GM19455 (cell line): ENCODE data around the gene ZNF407.
"Not testable (repeated sequence)": the region's sequence is repeated elsewhere in the genome, so short reads cannot be mapped to it uniquely, and the experiment has no call there.

Experiments
- ATAC-seq: cut with Tn5 transposase; IDR thresholded peaks from one replicate; pipeline ENCODE4 v1.9.1; 2021; ENCODE audit not compliant: unreplicated experiment

Gene ZNF407

GRCh38 chr18:75083761-75084160, 486.1 kb downstream of the ZNF407 start:
- ATAC-seq = no peak

DNA sequence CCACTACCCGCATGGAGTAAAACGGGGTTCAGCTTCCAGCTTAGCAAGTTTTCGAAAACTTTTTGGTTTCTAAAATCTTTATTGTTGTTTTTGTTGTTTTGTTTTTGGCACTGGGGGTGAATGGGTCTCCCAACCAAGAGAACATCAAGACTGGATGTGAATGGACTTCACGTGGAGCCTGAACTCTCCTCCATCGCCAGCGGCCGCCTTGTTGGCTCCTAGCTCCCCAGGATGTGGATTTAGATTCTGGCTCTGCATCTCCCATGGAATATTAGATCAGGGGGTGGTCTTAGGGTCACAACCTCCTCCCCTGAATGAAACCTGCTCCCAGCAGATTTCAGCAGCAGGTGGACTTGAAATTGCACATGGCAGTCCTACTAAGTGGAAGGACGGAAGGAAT, 488.0 kb downstream of the ZNF407 start:
- ATAC-seq = not testable (repeated sequence)

- ATAC-seq = no peak
Observed at GRCh38 chr18:75086494-75087034, 488.9 kb downstream of the ZNF407 start.

- ATAC-seq = no peak
Observed at GRCh38 chr18:75087119-75088020, 489.7 kb downstream of the ZNF407 start.

DNA sequence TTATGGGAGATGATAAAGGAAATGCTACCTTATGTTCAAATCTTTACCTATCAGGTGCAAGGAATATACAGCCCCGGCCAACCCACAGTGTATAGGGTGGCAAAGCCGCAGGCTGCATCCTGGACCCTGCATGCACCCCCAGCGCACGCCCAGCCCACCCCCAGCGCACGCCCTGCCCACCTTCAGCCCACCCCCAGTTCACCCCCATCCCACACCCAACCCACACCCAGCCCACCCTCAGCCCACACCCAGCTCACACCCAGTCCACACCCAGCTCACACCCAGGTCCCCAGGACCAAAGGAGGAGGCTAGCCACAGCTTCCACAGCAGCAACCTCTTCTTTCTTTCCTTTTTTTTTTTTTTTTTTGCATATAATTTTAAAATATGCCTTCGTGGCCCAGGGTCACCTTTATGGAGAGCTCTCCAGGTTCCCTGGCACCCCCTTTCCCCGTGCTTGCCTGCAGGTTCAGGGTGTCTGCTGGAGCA, 490.4 kb downstream of the ZNF407 start:
- no peak for ATAC-seq

- ATAC-seq = no peak
Observed at GRCh38 chr18:75088622-75089211, 491.0 kb downstream of the ZNF407 start.

GRCh38 chr18:75089748-75090327, 492.2 kb downstream of the ZNF407 start:
- no peak for ATAC-seq

GRCh38 chr18:75090336-75090735, 492.7 kb downstream of the ZNF407 start:
- no peak for ATAC-seq

DNA sequence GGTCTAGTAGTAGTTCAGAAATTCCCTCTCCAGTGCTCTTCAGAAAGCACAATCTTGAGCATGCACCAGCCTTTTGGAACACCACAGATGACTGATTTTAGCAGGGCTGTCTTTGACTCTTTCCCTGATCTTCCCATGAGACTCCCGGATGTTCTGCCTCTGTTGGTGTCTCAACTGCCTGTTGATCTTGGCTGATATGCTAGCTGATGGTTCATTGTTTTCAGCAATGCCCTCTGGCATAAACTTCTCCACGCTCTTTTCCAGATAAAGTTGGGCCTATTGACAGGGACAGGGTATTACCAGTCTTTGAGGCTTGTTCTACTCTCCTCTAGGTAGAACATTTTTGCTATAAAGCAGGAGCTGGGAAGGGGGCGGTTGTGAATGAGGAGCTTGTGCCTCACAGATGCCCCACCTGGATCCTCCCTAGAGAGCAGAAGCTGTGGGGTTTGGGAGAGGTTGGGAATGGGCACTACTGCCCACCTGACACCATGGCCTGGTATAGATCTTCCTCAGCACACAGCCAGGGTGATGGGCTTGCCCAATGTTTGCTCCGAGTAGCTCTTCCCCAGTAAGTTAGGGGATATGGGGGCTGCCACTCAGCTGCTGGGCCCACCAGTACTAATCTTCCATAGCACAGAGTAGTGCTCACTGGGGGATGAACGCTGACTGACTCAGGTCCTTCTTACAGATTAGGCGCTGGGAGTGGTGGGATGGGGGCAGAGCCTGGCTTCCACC, 500.0 kb downstream of the ZNF407 start:
- no peak for ATAC-seq

GRCh38 chr18:75100832-75101630, 503.4 kb downstream of the ZNF407 start:
- no peak for ATAC-seq

DNA sequence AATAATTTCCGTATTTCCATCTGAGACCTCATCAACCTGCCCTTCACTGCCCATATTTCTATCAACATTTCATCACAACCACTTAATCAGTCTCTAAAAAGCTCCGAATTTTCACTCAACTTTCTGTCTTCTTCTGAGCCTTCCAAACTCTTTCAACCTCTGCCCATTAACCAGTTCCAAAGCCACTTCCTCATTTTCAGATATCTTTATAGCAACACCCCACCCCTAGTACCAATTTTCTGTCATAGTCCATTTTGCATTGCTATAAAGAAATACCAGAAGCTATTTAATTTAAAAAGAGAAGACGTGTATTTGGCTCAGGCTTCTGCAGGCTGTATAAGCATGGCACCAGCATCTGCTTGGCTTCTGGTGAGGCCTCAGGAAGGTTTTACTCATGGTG, 504.2 kb downstream of the ZNF407 start:
- ATAC-seq = no peak

DNA sequence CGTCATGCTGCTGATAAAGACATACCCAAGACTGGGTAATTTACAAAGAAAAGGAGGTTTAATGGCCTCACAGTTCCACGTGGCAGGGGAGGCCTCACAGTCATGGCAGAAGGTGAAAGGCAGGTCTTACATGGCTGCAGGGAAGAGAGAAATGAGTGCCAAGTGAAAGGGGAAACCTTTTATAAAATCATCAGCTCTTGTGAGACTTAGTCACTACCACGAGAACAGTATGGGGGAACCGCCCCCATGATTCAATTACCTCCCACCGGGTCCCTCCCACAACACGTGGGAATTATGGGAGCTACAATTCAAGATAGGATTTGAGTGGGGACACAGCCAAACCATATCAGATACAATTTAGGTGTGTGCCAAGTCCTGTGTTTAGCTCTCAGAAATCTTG, 506.4 kb downstream of the ZNF407 start:
- not testable (repeated sequence) for ATAC-seq

- ATAC-seq = no peak
Observed at GRCh38 chr18:75104483-75104882, 506.8 kb downstream of the ZNF407 start.

DNA sequence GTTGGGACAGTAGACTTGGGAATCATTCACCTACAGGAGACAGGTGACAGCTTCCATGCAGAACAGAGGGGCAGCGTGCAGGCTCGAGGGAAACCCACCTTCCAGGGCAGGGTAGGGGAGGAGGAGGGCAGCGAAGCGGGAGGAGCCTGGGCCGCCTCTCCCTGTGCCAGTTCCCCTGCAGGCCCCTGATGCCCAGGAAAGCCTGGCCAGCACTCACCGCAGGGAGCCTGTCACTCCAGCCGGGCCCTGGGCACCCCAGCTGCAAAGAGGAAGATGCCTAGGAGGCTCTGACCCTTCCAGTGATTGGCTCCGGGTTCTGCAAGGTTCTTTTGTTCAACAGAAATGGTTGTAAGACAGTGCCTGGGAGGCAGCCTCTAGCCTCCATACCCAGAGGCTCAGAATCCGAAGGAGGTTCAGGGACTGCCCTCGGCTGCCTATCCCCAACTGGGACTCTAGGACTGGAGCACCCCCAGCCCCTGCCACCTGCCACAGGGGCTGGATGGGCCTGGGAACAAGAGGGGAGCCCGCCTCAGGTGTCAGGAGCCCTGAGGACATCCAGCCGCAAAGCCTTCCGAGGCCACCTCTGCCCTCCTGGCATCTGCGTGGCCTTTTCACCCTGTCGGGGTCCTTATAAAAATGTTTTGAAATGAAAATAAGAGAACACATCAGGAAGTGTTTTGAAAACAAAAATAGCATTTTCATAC, 508.0 kb downstream of the ZNF407 start:
- ATAC-seq = no peak

GRCh38 chr18:75106746-75107145, 509.1 kb downstream of the ZNF407 start:
- no peak for ATAC-seq

DNA sequence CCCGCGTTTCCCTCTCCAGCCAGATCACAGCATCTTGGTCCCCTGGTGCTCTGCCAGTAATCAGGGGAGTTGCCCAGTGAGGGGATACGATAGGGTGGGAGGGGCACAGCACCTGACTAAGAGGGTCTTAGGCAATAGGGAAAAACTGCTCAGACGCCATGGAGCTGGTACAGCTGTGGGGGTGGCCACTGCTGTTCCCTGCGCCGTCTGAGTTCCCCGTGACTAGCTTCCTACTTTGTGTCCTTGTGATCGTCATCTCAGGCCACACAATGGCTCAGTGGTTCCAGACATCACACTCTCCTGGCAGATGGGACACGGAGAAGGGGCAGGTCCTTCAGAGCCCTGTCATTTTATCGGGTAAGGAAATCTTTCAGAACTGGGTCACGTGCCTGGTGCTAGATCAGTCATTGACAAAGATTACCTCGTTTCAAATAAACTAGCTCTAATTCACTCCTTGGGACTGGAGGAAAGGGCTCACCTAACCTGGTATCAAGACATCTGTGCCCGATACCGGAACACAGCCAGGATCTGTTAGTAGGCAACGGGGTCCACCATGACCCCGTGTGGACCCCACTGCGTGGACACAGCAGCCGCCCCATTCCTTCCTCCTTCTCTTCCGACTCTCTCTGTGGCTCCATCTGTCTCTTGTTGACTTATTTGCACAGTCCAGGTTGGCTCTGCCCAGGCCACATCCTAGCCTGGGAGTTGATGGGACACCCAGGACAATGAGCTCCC, 509.7 kb downstream of the ZNF407 start:
- ATAC-seq = no peak

GRCh38 chr18:75107931-75108276, 510.2 kb downstream of the ZNF407 start:
- no peak for ATAC-seq

DNA sequence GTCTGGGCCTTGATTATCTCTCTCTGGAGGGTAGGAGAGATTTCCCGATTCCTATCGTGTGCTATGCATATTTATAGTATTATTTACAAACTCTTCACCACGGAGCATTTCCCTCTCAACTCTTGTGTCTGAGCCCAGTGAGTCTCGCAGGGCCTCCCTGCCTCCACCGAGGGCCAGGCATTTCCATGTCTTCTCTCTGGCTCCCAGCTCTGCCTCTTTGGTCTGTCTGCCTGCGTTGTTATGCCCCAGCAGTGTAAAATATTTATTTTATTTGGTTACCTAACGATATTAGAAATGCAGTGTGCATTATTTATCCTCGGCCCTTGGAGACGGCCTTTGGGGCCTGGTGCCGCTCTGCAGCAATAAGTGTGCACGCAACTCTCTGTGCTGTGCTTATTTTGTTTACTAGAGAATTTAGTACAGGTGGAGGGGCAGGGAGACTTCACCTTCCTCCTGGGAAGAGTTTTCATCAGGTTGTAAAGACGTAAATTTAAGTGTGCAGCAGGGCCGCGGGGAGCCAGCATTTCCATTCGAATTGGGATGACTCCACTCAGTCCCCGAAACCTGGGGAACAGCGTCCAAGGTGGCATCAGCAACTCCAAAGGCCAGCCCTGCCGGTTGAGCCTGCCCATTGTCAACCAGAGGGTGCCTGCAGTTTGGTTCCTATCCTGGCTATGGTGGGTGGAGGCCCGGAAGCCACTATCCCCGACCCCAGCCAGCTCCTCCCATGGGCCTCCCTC, 511.1 kb downstream of the ZNF407 start:
- ATAC-seq = no peak
